GM18511 (cell line): ENCODE data around the gene DCLK2.
A peak's percentile ranks its signal among the peaks of the same experiment; 100 is the strongest.
"Not testable (repeated sequence)": the region's sequence is repeated elsewhere in the genome, so short reads cannot be mapped to it uniquely, and the experiment has no call there.

Source experiments
- ATAC-seq: cut with Tn5 transposase; IDR thresholded peaks from one replicate; pipeline ENCODE4 v1.9.1; 2021; ENCODE audit warnings: mild to moderate bottlenecking, moderate library complexity; ENCODE audit not compliant: unreplicated experiment

DCLK2 gene

GRCh38 chr4:150197256-150197655 is 119.0 kb downstream of the DCLK2 start:
- not testable (repeated sequence) for ATAC-seq

- no peak for ATAC-seq
These were observed 120.8 kb downstream of the DCLK2 start for GRCh38 chr4:150199056-150199455.

GRCh38 chr4:150205016-150205415 is 126.8 kb downstream of the DCLK2 start:
- no peak for ATAC-seq

GRCh38 chr4:150206265-150206664 is 128.0 kb downstream of the DCLK2 start:
- no peak for ATAC-seq

GRCh38 chr4:150206954-150207353 is 128.7 kb downstream of the DCLK2 start:
- ATAC-seq, result no peak

GRCh38 chr4:150207871-150208270 is 129.6 kb downstream of the DCLK2 start:
- no peak for ATAC-seq

GRCh38 chr4:150209140-150209829 is 131.0 kb downstream of the DCLK2 start:
- ATAC-seq, result peak; percentile 55

- ATAC-seq, result no peak
These were observed 132.8 kb downstream of the DCLK2 start for GRCh38 chr4:150211016-150211415.

GRCh38 chr4:150211799-150212445 is 133.7 kb downstream of the DCLK2 start:
- no peak for ATAC-seq

- no peak for ATAC-seq
These were observed 134.2 kb downstream of the DCLK2 start for GRCh38 chr4:150212485-150212884.

- peak; percentile 69 for ATAC-seq
These were observed 134.7 kb downstream of the DCLK2 start for GRCh38 chr4:150212927-150213326.

- no peak for ATAC-seq
These were observed 137.4 kb downstream of the DCLK2 start for GRCh38 chr4:150215601-150216000.

GRCh38 chr4:150216726-150217125 is 138.5 kb downstream of the DCLK2 start:
- ATAC-seq, result no peak

GRCh38 chr4:150217192-150217591 is 138.9 kb downstream of the DCLK2 start:
- ATAC-seq, result no peak

GRCh38 chr4:150217808-150218207 is 139.6 kb downstream of the DCLK2 start:
- ATAC-seq, result no peak

- no peak for ATAC-seq
These were observed 140.2 kb downstream of the DCLK2 start for GRCh38 chr4:150218447-150218846.

- no peak for ATAC-seq
These were observed 141.6 kb downstream of the DCLK2 start for GRCh38 chr4:150219841-150220240.

GRCh38 chr4:150224896-150225591 is 146.8 kb downstream of the DCLK2 start:
- no peak for ATAC-seq

GRCh38 chr4:150229520-150229919 is 151.3 kb downstream of the DCLK2 start:
- ATAC-seq, result no peak

- no peak for ATAC-seq
These were observed 152.3 kb downstream of the DCLK2 start for GRCh38 chr4:150230561-150230960.

- no peak for ATAC-seq
These were observed 153.0 kb downstream of the DCLK2 start for GRCh38 chr4:150231107-150231770.
